Measurements from ENCODE around the gene ARL13A. TPM values are rescaled to one million over a fixed set of nuclear protein-coding genes. Genes with fewer than 3 reads are reported as not detected.

ARL13A gene
- total RNA-seq, 1 experiment from 2014 or later, result not detected

- Histone ChIP-seq H3K27me3 (ENCODE audit: control insufficient read depth, insufficient read depth, low read length) (no peaks in the 10 kb centered on the region), H3K9me3 (ENCODE audit: control insufficient read depth, insufficient read depth, low read depth, low read length) (no peaks in the 10 kb centered on the region), H3K27ac (ENCODE audit: low read length) (no peak overlapping the region), H3K4me3 (ENCODE audit: low read depth in 2 of 2, low read length in 2 of 2) (no peak overlapping the region), H3K4me1 (ENCODE audit: control insufficient read depth, insufficient read depth, low read length) (no peaks in the 10 kb centered on the region), H3K36me3 (ENCODE audit: control insufficient read depth, insufficient read depth, low read length) (peaks cover 2% of the 10 kb centered on the region; the same call in 1 of the 2 replicates)
- in situ Hi-C loops (cut with HindIII; ENCODE audit: low pct_unique_long_range_greater_than_20kb, low sequenced_read_pairs), result no loop called here
- ChIA-PET CTCF (no interaction called here), POLR2A (no interaction called here)
- no TSS peak for BruUV-seq (replicated peaks)
- intact Hi-C loops (cut with micrococcal nuclease; ENCODE audit: unreplicated experiment), result no loop called here
- ATAC-seq, result no peak
- TF ChIP-seq TCF7L2 (IDR thresholded peaks at IDR 0.05; ENCODE audit: low read depth, low read length) (no peak), SIN3A (IDR thresholded peaks at IDR 0.05; ENCODE audit: borderline replicate concordance, insufficient read depth, low read depth, low read length) (no peak), REST (IDR thresholded peaks at IDR 0.05; ENCODE audit: insufficient read depth in 1 of 2, low read depth in 2 of 2, low read length in 1 of 2) (no peak), POLR2AphosphoS5 (IDR thresholded peaks at IDR 0.05; ENCODE audit: low read depth, low read length) (no peak), CTCF (IDR thresholded peaks at IDR 0.05) (no peak)
- DNase-seq (ENCODE audit: low read depth, low spot score), result no peak
Measured at GRCh38 chrX:101029665-101030064, 60.2 kb downstream of the ARL13A start.

- no TSS peak for BruUV-seq (replicated peaks)
- Histone ChIP-seq H3K9me3 (ENCODE audit: control insufficient read depth, insufficient read depth, low read depth, low read length) (no peaks in the 10 kb centered on the region), H3K4me3 (ENCODE audit: low read depth in 2 of 2, low read length in 2 of 2) (no peak overlapping the region), H3K36me3 (ENCODE audit: control insufficient read depth, insufficient read depth, low read length) (peaks cover 7% of the 10 kb centered on the region; the same call in 1 of the 2 replicates), H3K4me1 (ENCODE audit: control insufficient read depth, insufficient read depth, low read length) (no peaks in the 10 kb centered on the region), H3K27ac (ENCODE audit: low read length) (no peak overlapping the region), H3K27me3 (ENCODE audit: control insufficient read depth, insufficient read depth, low read length) (no peaks in the 10 kb centered on the region)
- in situ Hi-C loops (cut with HindIII; ENCODE audit: low pct_unique_long_range_greater_than_20kb, low sequenced_read_pairs) (no loop called here), intact Hi-C loops (cut with micrococcal nuclease; ENCODE audit: unreplicated experiment) (no loop called here)
- ATAC-seq, result no peak
- ChIA-PET POLR2A (no interaction called here), CTCF (no interaction called here)
- no peak for DNase-seq (ENCODE audit: low read depth, low spot score)
- TF ChIP-seq POLR2AphosphoS5 (IDR thresholded peaks at IDR 0.05; ENCODE audit: low read depth, low read length), result no peak
- no peak for TF ChIP-seq REST (IDR thresholded peaks at IDR 0.05; ENCODE audit: insufficient read depth in 1 of 2, low read depth in 2 of 2, low read length in 1 of 2)
- TF ChIP-seq CTCF (IDR thresholded peaks at IDR 0.05), result no peak
- TF ChIP-seq SIN3A (IDR thresholded peaks at IDR 0.05; ENCODE audit: borderline replicate concordance, insufficient read depth, low read depth, low read length), result no peak
- TF ChIP-seq TCF7L2 (IDR thresholded peaks at IDR 0.05; ENCODE audit: low read depth, low read length), result no peak
Measured at GRCh38 chrX:101037231-101037630, 67.7 kb downstream of the ARL13A start.
